GM03348 (cell line): Measurements from ENCODE around the gene ATXN1.

Experiments used
- DNase-seq: peaks from one replicate; pipeline ENCODE4 v3.0.0; 2012; ENCODE audit warnings: low spot score

The ATXN1 gene

DNA sequence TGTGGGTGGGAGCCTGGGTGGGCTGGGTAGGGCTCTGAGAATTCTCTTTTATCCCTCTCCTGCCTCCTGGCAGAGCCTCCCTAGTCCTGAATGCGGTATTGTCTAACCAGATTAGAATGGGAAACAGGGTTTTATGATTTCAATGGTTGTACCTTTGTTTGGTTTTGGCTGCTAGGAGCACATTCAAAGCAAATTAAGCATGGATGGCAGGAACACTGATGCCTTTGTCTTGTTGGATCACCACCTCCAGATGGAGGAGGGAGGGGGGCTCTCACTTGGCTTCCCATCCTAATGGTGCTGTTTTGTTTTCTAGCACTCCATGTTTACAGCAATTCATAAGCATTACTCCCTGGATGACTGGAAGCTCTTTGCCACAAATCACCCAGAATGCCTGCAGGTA is 511.3 kb downstream of the ATXN1 start:
- DNase-seq: no peak
